H1 (cell line): ENCODE measurements around the gene DISP3.

Experiments
- EP300 ChIP-seq, 2 experiments: IDR thresholded peaks; 1 replicate in 1 of 2; 2 replicates in 1 of 2; pipeline ENCODE4 v1.6.1; 2011 to 2012; ENCODE audit warnings: low read depth in 2 of 2, low read length in 2 of 2, mild to moderate bottlenecking in 2 of 2, borderline replicate concordance in 1 of 2, inconsistent platforms in 1 of 2, moderate library complexity in 1 of 2
- EZH2 ChIP-seq: fragments of 200-600 bp; sonication (generic); IDR thresholded peaks from 2 replicates; pipeline ENCODE4 v1.7.1; 2012; ENCODE audit warnings: low read depth, mild to moderate bottlenecking, moderate library complexity, low read length, inconsistent platforms; ENCODE audit not compliant: severe bottlenecking
- KDM1A ChIP-seq: fragments of 200-600, 300-600 bp; sonication (generic); IDR thresholded peaks from 2 replicates; pipeline ENCODE4 v1.7.1; 2016; ENCODE audit warnings: mild to moderate bottlenecking, low read length, borderline replicate concordance
- KDM5A ChIP-seq: fragments of 200-600 bp; IDR thresholded peaks from 2 replicates; pipeline ENCODE4 v1.7.1; 2012; ENCODE audit warnings: mild to moderate bottlenecking, low read length, inconsistent platforms, mixed read lengths
- POLR2A ChIP-seq, 2 experiments: IDR thresholded peaks; 1 replicate in 1 of 2; 2 replicates in 1 of 2; pipeline ENCODE4 v1.6.1; 2011; ENCODE audit warnings: low read depth in 2 of 2, low read length in 2 of 2, mild to moderate bottlenecking in 2 of 2; ENCODE audit errors: control extremely low read depth in 1 of 2
- POLR2AphosphoS5 ChIP-seq: IDR thresholded peaks from 2 replicates; pipeline ENCODE4 v1.6.1; 2011; ENCODE audit warnings: low read depth, low read length
- TEAD4 ChIP-seq: IDR thresholded peaks from 2 replicates; pipeline ENCODE4 v1.6.1; 2012; ENCODE audit warnings: low read depth, low read length, inconsistent platforms, mixed read lengths
- ZNF274 ChIP-seq: IDR thresholded peaks from 2 replicates; pipeline ENCODE4 v1.7.0; 2012; ENCODE audit warnings: low read length, borderline replicate concordance; ENCODE audit errors: extremely low read depth
- TF ChIP-seq, protein P1 (sequence below): IDR thresholded peaks from 2 replicates; pipeline ENCODE4 v1.6.1; 2012; ENCODE audit warnings: inconsistent platforms

DNA sequence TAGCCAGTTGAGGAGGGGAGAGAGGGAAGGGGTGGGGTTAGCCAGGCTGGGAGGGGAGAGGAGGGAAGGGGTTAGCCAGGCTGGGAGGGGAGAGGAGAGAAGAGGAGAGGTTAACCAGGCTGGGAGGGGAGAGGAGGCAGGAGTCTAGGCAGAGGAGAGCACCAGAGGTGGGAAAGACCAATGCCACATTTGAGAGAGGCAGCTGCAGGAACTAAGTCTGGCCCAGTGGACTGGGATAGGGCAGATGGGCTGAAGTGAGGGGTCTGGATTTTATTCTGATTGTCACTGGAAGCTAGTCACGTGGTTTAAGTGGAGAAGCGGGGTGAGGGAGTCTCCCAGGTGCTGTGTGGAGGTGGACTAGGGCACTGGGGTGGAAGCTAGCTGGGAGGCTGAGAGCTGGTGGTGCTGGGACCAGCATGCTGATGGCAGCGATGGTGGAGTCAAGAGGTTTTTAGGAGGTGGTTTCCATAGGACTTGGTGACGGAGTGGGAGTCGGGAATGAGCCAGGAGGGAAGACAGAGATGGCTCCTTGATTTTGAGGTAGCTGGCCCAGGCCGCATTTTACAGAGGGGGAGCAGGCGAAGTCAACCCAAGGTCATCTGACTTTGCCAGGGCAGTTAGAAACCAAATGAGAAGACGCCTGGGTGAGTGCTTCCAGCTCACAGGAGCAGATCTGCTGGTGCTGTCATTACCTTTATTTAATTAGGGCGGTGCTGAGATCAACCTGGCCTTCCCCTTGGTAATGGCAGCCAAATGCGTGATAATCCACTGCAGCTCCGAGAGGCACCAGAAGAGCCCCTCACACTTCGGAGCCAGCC, 42.8 kb downstream of the DISP3 start:
- TF ChIP-seq POLR2A (IDR thresholded peaks at IDR 0.05; ENCODE audit: control extremely low read depth in 1 of 2, low read depth in 2 of 2, low read length in 2 of 2) (no peak), KDM1A (no peak), POLR2AphosphoS5 (no peak), TEAD4 (no peak), EP300 (IDR thresholded peaks at IDR 0.05; ENCODE audit: borderline replicate concordance in 1 of 2, low read depth in 2 of 2, low read length in 2 of 2) (no peak), EZH2 (no peak), KDM5A (no peak), ZNF274 (no peak)
- TF ChIP-seq, protein P1, sequence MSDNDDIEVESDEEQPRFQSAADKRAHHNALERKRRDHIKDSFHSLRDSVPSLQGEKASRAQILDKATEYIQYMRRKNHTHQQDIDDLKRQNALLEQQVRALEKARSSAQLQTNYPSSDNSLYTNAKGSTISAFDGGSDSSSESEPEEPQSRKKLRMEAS: no peak
